Activated naive CD4-positive, alpha-beta T cell treated with anti-CD3 and anti-CD28 coated beads, Interleukin-2, amount 10 ng/mL, durations not matched to agents 7 days and 5 days (primary cell): ENCODE results near the gene GRB14.

Experiments
- CTCF ChIA-PET: fragments of 350-600 bp; sonication (Branson Sonifier 250); formaldehyde crosslinking; loops from one replicate; lab custom pipeline; 2021; ENCODE audit warnings: antibody characterized with exemption; lab: Charles Lee
- DNase-seq: peaks from one replicate; pipeline ENCODE4 v3.0.0-alpha.2; 2020
- H3K27ac Mint-ChIP-seq: one replicate; pipeline ENCODE4 v1.8.0; 2021; ENCODE audit warnings: mild to moderate bottlenecking, moderate library complexity, mixed read lengths
- H3K27me3 Mint-ChIP-seq: one replicate; pipeline ENCODE4 v1.8.0; 2021; ENCODE audit warnings: mild to moderate bottlenecking, mixed read lengths
- H3K36me3 Mint-ChIP-seq: one replicate; pipeline ENCODE4 v1.8.0; 2021; ENCODE audit warnings: mixed read lengths
- H3K4me1 Mint-ChIP-seq: one replicate; pipeline ENCODE4 v1.8.0; 2021; ENCODE audit warnings: mixed read lengths
- H3K4me3 Mint-ChIP-seq: one replicate; pipeline ENCODE4 v1.8.0; 2021; ENCODE audit warnings: mild to moderate bottlenecking, moderate library complexity, mixed read lengths
- H3K9me3 Mint-ChIP-seq: one replicate; pipeline ENCODE4 v1.8.0; 2021; ENCODE audit warnings: mixed read lengths

GRB14 gene

GRCh38 chr2:164620873-164621763, at the start of gene GRB14:
Gene GRB14 (minus strand): TSS chr2:164621482. CDS start chr2:164621309, 173 bp downstream.
- H3K36me3 Mint-ChIP-seq = no peaks in the 10 kb centered on the region
- H3K4me1 Mint-ChIP-seq = peaks cover 3% of the 10 kb centered on the region
- DNase-seq = no peak
- no peak within 1 kb of the TSS for H3K27ac Mint-ChIP-seq
- no peak within 1 kb of the TSS for H3K4me3 Mint-ChIP-seq
- peaks cover 30% of the 10 kb centered on the region for H3K27me3 Mint-ChIP-seq
- CTCF ChIA-PET = no interaction called here
- no peaks in the 10 kb centered on the region for H3K9me3 Mint-ChIP-seq

GRCh38 chr2:164669291-164669690, 48.0 kb upstream of the GRB14 start:
- CTCF ChIA-PET = no interaction called here

GRCh38 chr2:164667566-164667965, 46.3 kb upstream of the GRB14 start:
- Mint-ChIP-seq H3K4me3 (no peak overlapping the region), H3K9me3 (no peaks in the 10 kb centered on the region)

More at GRCh38 chr2:164669291-164669690, 48.0 kb upstream of the GRB14 start:
- Mint-ChIP-seq H3K27ac (no peak overlapping the region), H3K9me3 (no peaks in the 10 kb centered on the region), H3K27me3 (no peaks in the 10 kb centered on the region), H3K4me3 (no peak overlapping the region), H3K36me3 (no peaks in the 10 kb centered on the region), H3K4me1 (no peaks in the 10 kb centered on the region)
- no peak for DNase-seq

GRCh38 chr2:164664070-164664469, 42.8 kb upstream of the GRB14 start:
- H3K36me3 Mint-ChIP-seq = no peaks in the 10 kb centered on the region
- no peaks in the 10 kb centered on the region for H3K9me3 Mint-ChIP-seq
- no peak for DNase-seq
- H3K27ac Mint-ChIP-seq = no peak overlapping the region
- H3K4me1 Mint-ChIP-seq = no peaks in the 10 kb centered on the region
- CTCF ChIA-PET = no interaction called here
- no peaks in the 10 kb centered on the region for H3K27me3 Mint-ChIP-seq
- no peak overlapping the region for H3K4me3 Mint-ChIP-seq

More at GRCh38 chr2:164667566-164667965, 46.3 kb upstream of the GRB14 start:
- Mint-ChIP-seq H3K36me3 (no peaks in the 10 kb centered on the region), H3K4me1 (no peaks in the 10 kb centered on the region), H3K27ac (no peak overlapping the region), H3K27me3 (no peaks in the 10 kb centered on the region)
- no peak for DNase-seq
- CTCF ChIA-PET = no interaction called here

GRCh38 chr2:164662868-164663631, 41.8 kb upstream of the GRB14 start:
- CTCF ChIA-PET = no interaction called here
- no peak overlapping the region for H3K27ac Mint-ChIP-seq

GRCh38 chr2:164662066-164662465, 40.8 kb upstream of the GRB14 start:
- CTCF ChIA-PET = no interaction called here
- no peak overlapping the region for H3K27ac Mint-ChIP-seq

More at GRCh38 chr2:164662868-164663631, 41.8 kb upstream of the GRB14 start:
- no peaks in the 10 kb centered on the region for H3K9me3 Mint-ChIP-seq
- DNase-seq = no peak
- H3K27me3 Mint-ChIP-seq = no peaks in the 10 kb centered on the region
- no peak overlapping the region for H3K4me3 Mint-ChIP-seq
- no peaks in the 10 kb centered on the region for H3K4me1 Mint-ChIP-seq
- H3K36me3 Mint-ChIP-seq = no peaks in the 10 kb centered on the region

GRCh38 chr2:164661349-164661748, 40.1 kb upstream of the GRB14 start:
- H3K9me3 Mint-ChIP-seq = no peaks in the 10 kb centered on the region
- no peak for DNase-seq
- H3K4me3 Mint-ChIP-seq = no peak overlapping the region
- H3K27ac Mint-ChIP-seq = no peak overlapping the region
- H3K27me3 Mint-ChIP-seq = no peaks in the 10 kb centered on the region
- H3K4me1 Mint-ChIP-seq = no peaks in the 10 kb centered on the region
- no peaks in the 10 kb centered on the region for H3K36me3 Mint-ChIP-seq
- CTCF ChIA-PET = no interaction called here

More at GRCh38 chr2:164662066-164662465, 40.8 kb upstream of the GRB14 start:
- Mint-ChIP-seq H3K27me3 (no peaks in the 10 kb centered on the region), H3K9me3 (no peaks in the 10 kb centered on the region), H3K4me3 (no peak overlapping the region), H3K36me3 (no peaks in the 10 kb centered on the region), H3K4me1 (no peaks in the 10 kb centered on the region)
- DNase-seq = no peak

GRCh38 chr2:164657129-164657528, 35.8 kb upstream of the GRB14 start:
- Mint-ChIP-seq H3K4me3 (no peak overlapping the region), H3K4me1 (no peaks in the 10 kb centered on the region), H3K36me3 (no peaks in the 10 kb centered on the region), H3K27me3 (no peaks in the 10 kb centered on the region), H3K9me3 (no peaks in the 10 kb centered on the region), H3K27ac (no peak overlapping the region)
- CTCF ChIA-PET = no interaction called here
- DNase-seq = no peak

GRCh38 chr2:164655750-164656149, 34.5 kb upstream of the GRB14 start:
- H3K27ac Mint-ChIP-seq = no peak overlapping the region
- H3K9me3 Mint-ChIP-seq = peaks cover 1% of the 10 kb centered on the region
- no peak for DNase-seq
- H3K36me3 Mint-ChIP-seq = no peaks in the 10 kb centered on the region
- CTCF ChIA-PET = no interaction called here
- H3K4me3 Mint-ChIP-seq = no peak overlapping the region
- H3K27me3 Mint-ChIP-seq = no peaks in the 10 kb centered on the region
- H3K4me1 Mint-ChIP-seq = no peaks in the 10 kb centered on the region

- CTCF ChIA-PET = no interaction called here
- Mint-ChIP-seq H3K27ac (no peak overlapping the region), H3K27me3 (no peaks in the 10 kb centered on the region), H3K4me3 (no peak overlapping the region), H3K4me1 (no peaks in the 10 kb centered on the region), H3K36me3 (no peaks in the 10 kb centered on the region), H3K9me3 (peaks cover 4% of the 10 kb centered on the region)
- DNase-seq = no peak
These were observed 34.1 kb upstream of the GRB14 start for GRCh38 chr2:164655336-164655735.

- Mint-ChIP-seq H3K9me3 (peaks cover 4% of the 10 kb centered on the region), H3K27ac (no peak overlapping the region), H3K36me3 (no peaks in the 10 kb centered on the region), H3K27me3 (no peaks in the 10 kb centered on the region), H3K4me3 (no peak overlapping the region), H3K4me1 (no peaks in the 10 kb centered on the region)
- CTCF ChIA-PET = no interaction called here
- no peak for DNase-seq
These were observed 30.1 kb upstream of the GRB14 start for GRCh38 chr2:164651361-164651760.

GRCh38 chr2:164644036-164644700, 22.9 kb upstream of the GRB14 start:
- Mint-ChIP-seq H3K27me3 (no peaks in the 10 kb centered on the region), H3K27ac (no peak overlapping the region), H3K36me3 (no peaks in the 10 kb centered on the region), H3K4me1 (no peaks in the 10 kb centered on the region), H3K9me3 (no peaks in the 10 kb centered on the region), H3K4me3 (no peak overlapping the region)
- CTCF ChIA-PET = no interaction called here
- DNase-seq = no peak

- Mint-ChIP-seq H3K9me3 (no peaks in the 10 kb centered on the region), H3K36me3 (no peaks in the 10 kb centered on the region), H3K27ac (no peak overlapping the region), H3K4me3 (no peak overlapping the region), H3K4me1 (no peaks in the 10 kb centered on the region), H3K27me3 (no peaks in the 10 kb centered on the region)
- CTCF ChIA-PET = no interaction called here
- DNase-seq = no peak
These were observed 21.8 kb upstream of the GRB14 start for GRCh38 chr2:164642946-164643555.

GRCh38 chr2:164642268-164642667, 21.0 kb upstream of the GRB14 start:
- no peaks in the 10 kb centered on the region for H3K36me3 Mint-ChIP-seq
- H3K4me1 Mint-ChIP-seq = no peaks in the 10 kb centered on the region
- CTCF ChIA-PET = no interaction called here
- no peak overlapping the region for H3K4me3 Mint-ChIP-seq
- H3K27me3 Mint-ChIP-seq = no peaks in the 10 kb centered on the region
- no peaks in the 10 kb centered on the region for H3K9me3 Mint-ChIP-seq
- no peak for DNase-seq
- H3K27ac Mint-ChIP-seq = no peak overlapping the region
